ENCODE measurements around the gene UBAC2. TPM values are rescaled to one million over a fixed set of nuclear protein-coding genes. Genes with fewer than 3 reads are reported as not detected.
A peak's percentile ranks its signal among the peaks of the same experiment; 100 is the strongest.

UBAC2 gene
- polyA plus RNA-seq, 3 donors: 59.6 to 113 (median 96.7) TPM

DNA sequence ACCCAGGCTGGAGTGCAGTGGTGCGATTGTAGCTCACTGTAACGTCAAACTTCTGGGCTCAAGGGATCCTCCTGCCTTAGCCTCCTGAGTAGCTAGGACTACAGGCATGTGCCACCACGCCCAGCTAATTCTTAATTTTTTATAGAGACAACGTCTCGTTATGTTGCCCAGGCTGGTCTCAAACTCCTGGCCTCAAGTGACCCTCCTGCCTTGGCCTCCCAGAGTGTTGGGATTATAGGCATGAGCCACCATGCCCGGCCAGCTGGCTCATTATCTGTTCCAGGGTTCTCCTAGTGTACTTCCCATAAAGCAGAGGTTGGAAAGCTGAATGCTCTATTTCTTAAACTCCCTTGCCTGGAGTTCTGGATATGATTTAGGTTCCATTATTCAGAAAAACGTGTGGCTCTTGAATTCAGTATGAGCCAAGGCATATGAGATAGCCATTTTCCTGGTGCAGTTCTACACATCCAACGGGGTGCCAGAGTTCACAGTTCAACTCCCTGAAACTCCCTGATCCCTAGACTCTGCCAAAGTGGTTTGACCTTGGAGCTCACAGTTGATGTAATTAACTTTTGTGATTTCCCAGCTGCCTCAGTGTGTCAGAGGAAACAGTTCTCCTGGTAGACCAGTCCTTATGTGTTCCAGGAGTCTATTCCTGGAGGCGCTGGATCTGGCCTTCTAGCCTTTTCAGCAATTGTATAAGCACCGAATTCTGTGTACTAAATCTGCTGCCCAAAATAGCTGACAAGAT, 85.0 kb downstream of the UBAC2 start:
- Mint-ChIP-seq H3K9me3 (no peaks in the 10 kb centered on the region), H3K27ac (peak overlapping the region in 5 of 7 donors; percentile 42 to 98 (median 62)), H3K4me3 (no peak overlapping the region), H3K36me3 (peaks cover 28 to 35% of the 10 kb centered on the region in 2 donors), H3K27me3 (ENCODE audit: low read depth in 3 of 3) (peaks cover 0 to 2% (median 0%) of the 10 kb centered on the region in 3 donors), H3K4me1 (peaks cover 91% of the 10 kb centered on the region)
- intact Hi-C loops (cut with micrococcal nuclease): loop anchor here in 1 of 2 donors (10.0 kb wide), 1 partner anchor 89 kb away; no protein-coding TSS in a partner anchor
- Histone ChIP-seq H3K27me3 (ENCODE audit: control insufficient read depth in 2 of 2, insufficient read depth in 2 of 2, low read length in 2 of 2) (no peaks in the 10 kb centered on the region), H3K27ac (ENCODE audit: low read depth in 1 of 2, low read length in 2 of 2) (peak overlapping the region in 1 of 2 donors; percentile 21), H3K9ac (ENCODE audit: insufficient read depth, low read length, poor library complexity, severe bottlenecking) (no peak overlapping the region), H3K9me3 (replicated peaks in 1 of 2; ENCODE audit: control insufficient read depth in 1 of 2, insufficient read depth in 1 of 2, low read length in 2 of 2) (no peaks in the 10 kb centered on the region), H3K36me3 (replicated peaks in 1 of 2; ENCODE audit: control insufficient read depth in 1 of 2, insufficient read depth in 2 of 2, low read length in 2 of 2) (no peaks in the 10 kb centered on the region), H3K4me1 (ENCODE audit: control insufficient read depth in 1 of 2, insufficient read depth in 2 of 2, low read length in 2 of 2) (peaks cover 87 to 97% of the 10 kb centered on the region in 2 donors), H4K20me1 (ENCODE audit: insufficient read depth, low read length) (no peaks in the 10 kb centered on the region), H3K4me3 (replicated peaks in 1 of 3; ENCODE audit: low read depth in 2 of 3, low read length in 3 of 3) (no peak overlapping the region), H3K79me2 (ENCODE audit: insufficient read depth, low read length) (peaks cover 61% of the 10 kb centered on the region), H2AFZ (ENCODE audit: insufficient read depth, low read depth, low read length, poor library complexity, severe bottlenecking) (no peak overlapping the region), H3K4me2 (replicated peaks; ENCODE audit: extremely low read depth, low read length, poor library complexity, severe bottlenecking) (no peak overlapping the region)
- 97% methylated on average over 9 of the region's 10 CpGs for WGBS (ENCODE audit: insufficient coverage)
- no peak for DNase-seq
- TF ChIP-seq, protein P1, sequence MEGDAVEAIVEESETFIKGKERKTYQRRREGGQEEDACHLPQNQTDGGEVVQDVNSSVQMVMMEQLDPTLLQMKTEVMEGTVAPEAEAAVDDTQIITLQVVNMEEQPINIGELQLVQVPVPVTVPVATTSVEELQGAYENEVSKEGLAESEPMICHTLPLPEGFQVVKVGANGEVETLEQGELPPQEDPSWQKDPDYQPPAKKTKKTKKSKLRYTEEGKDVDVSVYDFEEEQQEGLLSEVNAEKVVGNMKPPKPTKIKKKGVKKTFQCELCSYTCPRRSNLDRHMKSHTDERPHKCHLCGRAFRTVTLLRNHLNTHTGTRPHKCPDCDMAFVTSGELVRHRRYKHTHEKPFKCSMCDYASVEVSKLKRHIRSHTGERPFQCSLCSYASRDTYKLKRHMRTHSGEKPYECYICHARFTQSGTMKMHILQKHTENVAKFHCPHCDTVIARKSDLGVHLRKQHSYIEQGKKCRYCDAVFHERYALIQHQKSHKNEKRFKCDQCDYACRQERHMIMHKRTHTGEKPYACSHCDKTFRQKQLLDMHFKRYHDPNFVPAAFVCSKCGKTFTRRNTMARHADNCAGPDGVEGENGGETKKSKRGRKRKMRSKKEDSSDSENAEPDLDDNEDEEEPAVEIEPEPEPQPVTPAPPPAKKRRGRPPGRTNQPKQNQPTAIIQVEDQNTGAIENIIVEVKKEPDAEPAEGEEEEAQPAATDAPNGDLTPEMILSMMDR (IDR thresholded peaks at IDR 0.05): no peak

- Histone ChIP-seq H3K27me3 (ENCODE audit: control insufficient read depth in 2 of 2, insufficient read depth in 2 of 2, low read length in 2 of 2) (no peaks in the 10 kb centered on the region), H2AFZ (ENCODE audit: insufficient read depth, low read depth, low read length, poor library complexity, severe bottlenecking) (no peak overlapping the region), H3K79me2 (ENCODE audit: insufficient read depth, low read length) (peaks cover 80% of the 10 kb centered on the region), H3K9me3 (replicated peaks in 1 of 2; ENCODE audit: control insufficient read depth in 1 of 2, insufficient read depth in 1 of 2, low read length in 2 of 2) (no peaks in the 10 kb centered on the region), H3K9ac (ENCODE audit: insufficient read depth, low read length, poor library complexity, severe bottlenecking) (no peak overlapping the region), H3K27ac (ENCODE audit: low read depth in 1 of 2, low read length in 2 of 2) (peak overlapping the region in 1 of 2 donors; percentile 74), H3K36me3 (replicated peaks in 1 of 2; ENCODE audit: control insufficient read depth in 1 of 2, insufficient read depth in 2 of 2, low read length in 2 of 2) (no peaks in the 10 kb centered on the region), H3K4me2 (replicated peaks; ENCODE audit: extremely low read depth, low read length, poor library complexity, severe bottlenecking) (no peak overlapping the region), H3K4me1 (ENCODE audit: control insufficient read depth in 1 of 2, insufficient read depth in 2 of 2, low read length in 2 of 2) (peaks cover 77 to 86% of the 10 kb centered on the region in 2 donors), H3K4me3 (replicated peaks in 1 of 3; ENCODE audit: low read depth in 2 of 3, low read length in 3 of 3) (no peak overlapping the region), H4K20me1 (ENCODE audit: insufficient read depth, low read length) (no peaks in the 10 kb centered on the region)
- intact Hi-C loops (cut with micrococcal nuclease): loop anchor here in 1 of 2 donors (10.0 kb wide), 1 partner anchor 87 kb away; no protein-coding TSS in a partner anchor
- Mint-ChIP-seq H3K27ac (peak overlapping the region in 5 of 7 donors; percentile 26 to 94 (median 78)), H3K4me1 (peaks cover 80% of the 10 kb centered on the region), H3K27me3 (ENCODE audit: low read depth in 3 of 3) (no peaks in the 10 kb centered on the region), H3K4me3 (no peak overlapping the region), H3K36me3 (peaks cover 29 to 36% of the 10 kb centered on the region in 2 donors), H3K9me3 (no peaks in the 10 kb centered on the region)
- WGBS (ENCODE audit: insufficient coverage): no CpG with 5 or more reads among the region's 4 CpGs
- TF ChIP-seq, protein P1 (IDR thresholded peaks at IDR 0.05): no peak
- DNase-seq: no peak
Observed at GRCh38 chr13:99287551-99287950, 86.9 kb downstream of the UBAC2 start.

Measured in CD14-positive monocyte (primary cell).